GM18498 (cell line): ENCODE measurements around the gene ELFN1.
"Not testable (repeated sequence)": the region's sequence is repeated elsewhere in the genome, so short reads cannot be mapped to it uniquely, and the experiment has no call there.

Experiments used
- ATAC-seq: cut with Tn5 transposase; IDR thresholded peaks from one replicate; pipeline ENCODE4 v1.9.1; 2021; ENCODE audit warnings: mild to moderate bottlenecking, moderate library complexity; ENCODE audit not compliant: unreplicated experiment

ELFN1 gene

GRCh38 chr7:1706721-1707613, 36.9 kb downstream of the ELFN1 start:
- ATAC-seq = no peak

- no peak for ATAC-seq
Measured at GRCh38 chr7:1707756-1708595, 37.9 kb downstream of the ELFN1 start.

- ATAC-seq = no peak
Measured at GRCh38 chr7:1708596-1709251, 38.6 kb downstream of the ELFN1 start.

- ATAC-seq = no peak
Measured at GRCh38 chr7:1709281-1709680, 39.2 kb downstream of the ELFN1 start.

GRCh38 chr7:1709900-1710299, 39.8 kb downstream of the ELFN1 start:
- no peak for ATAC-seq

- no peak for ATAC-seq
Measured at GRCh38 chr7:1710936-1711335, 40.9 kb downstream of the ELFN1 start.

- no peak for ATAC-seq
Measured at GRCh38 chr7:1712907-1713501, 42.9 kb downstream of the ELFN1 start.

GRCh38 chr7:1713502-1714484, 43.7 kb downstream of the ELFN1 start:
- ATAC-seq = no peak

GRCh38 chr7:1714583-1715330, 44.7 kb downstream of the ELFN1 start:
- no peak for ATAC-seq

GRCh38 chr7:1715331-1715625, 45.2 kb downstream of the ELFN1 start:
- no peak for ATAC-seq

GRCh38 chr7:1715671-1716074, 45.6 kb downstream of the ELFN1 start:
- no peak for ATAC-seq

- no peak for ATAC-seq
Measured at GRCh38 chr7:1716263-1717094, 46.4 kb downstream of the ELFN1 start.

GRCh38 chr7:1717095-1717483, 47.0 kb downstream of the ELFN1 start:
- ATAC-seq = no peak

- no peak for ATAC-seq
Measured at GRCh38 chr7:1717903-1718676, 48.0 kb downstream of the ELFN1 start.

GRCh38 chr7:1718850-1719249, 48.8 kb downstream of the ELFN1 start:
- ATAC-seq = not testable (repeated sequence)

- not testable (repeated sequence) for ATAC-seq
Measured at GRCh38 chr7:1719256-1719655, 49.2 kb downstream of the ELFN1 start.

- ATAC-seq = no peak
Measured at GRCh38 chr7:1719913-1720312, 49.8 kb downstream of the ELFN1 start.

GRCh38 chr7:1720326-1720725, 50.2 kb downstream of the ELFN1 start:
- ATAC-seq = no peak
